OCI-LY7 (cell line): Measurements from ENCODE around the gene TMEM109. TPM values are rescaled to one million over a fixed set of nuclear protein-coding genes. Genes with fewer than 3 reads are reported as not detected.

ENCODE experiments used
- BruUV-seq: library from RNA; stranded (reverse); fragments of 400-500 nt; replicated peaks from 2 replicates; lab custom pipeline; 2021; lab: Mats Ljungman, UMichigan
- CTCF ChIA-PET: fragments of 300-600 bp; sonication (Branson Sonifier 250); formaldehyde crosslinking; loops from one replicate; lab custom pipeline; 2022; ENCODE audit warnings: antibody characterized with exemption; ENCODE audit not compliant: unreplicated experiment; lab: Charles Lee
- POLR2A ChIA-PET: fragments of 300-600 bp; sonication (Branson Sonifier 250); formaldehyde crosslinking; loops from one replicate; lab custom pipeline; 2022; ENCODE audit warnings: antibody characterized with exemption; lab: Charles Lee
- DNase-seq: peaks from one replicate; pipeline ENCODE4 v3.0.0-alpha.2; 2015; ENCODE audit warnings: low spot score
- H2AFZ ChIP-seq: fragments of 200-600 bp; sonication (generic), shearing (Covaris generic); 2 replicates; pipeline ENCODE4 v1.6.1; 2014; ENCODE audit warnings: mild to moderate bottlenecking, antibody characterized with exemption, low read length, moderate library complexity
- H3K27ac ChIP-seq: fragments of 200-600 bp; sonication (generic); 2 replicates; pipeline ENCODE4 v1.5.1; 2014; ENCODE audit warnings: mixed run types, low read depth, mild to moderate bottlenecking, moderate library complexity, low read length, inconsistent platforms; ENCODE audit not compliant: poor library complexity, severe bottlenecking
- H3K36me3 ChIP-seq: fragments of 200-600 bp; sonication (generic); 2 replicates; pipeline ENCODE4 v1.6.1; 2014; ENCODE audit warnings: mild to moderate bottlenecking, antibody characterized with exemption, low read length, moderate library complexity, mixed read lengths; ENCODE audit not compliant: insufficient read depth
- H3K4me1 ChIP-seq: fragments of 200-600 bp; sonication (generic); 2 replicates; pipeline ENCODE4 v1.5.1; 2014; ENCODE audit warnings: mild to moderate bottlenecking, low read length; ENCODE audit not compliant: insufficient read depth, poor library complexity, severe bottlenecking
- H3K4me2 ChIP-seq: fragments of 200-600 bp; sonication (generic); 2 replicates; pipeline ENCODE4 v1.6.1; 2014; ENCODE audit warnings: mild to moderate bottlenecking, low read length
- H3K4me3 ChIP-seq: fragments of 200-600 bp; sonication (generic); 2 replicates; pipeline ENCODE4 v1.5.1; 2014; ENCODE audit warnings: mild to moderate bottlenecking, low read depth, low read length; ENCODE audit not compliant: poor library complexity, severe bottlenecking
- H3K79me2 ChIP-seq: fragments of 200-600 bp; sonication (generic); 2 replicates; pipeline ENCODE4 v1.6.1; 2016; ENCODE audit warnings: low read depth, mild to moderate bottlenecking, low read length, moderate library complexity, mixed read lengths; ENCODE audit not compliant: insufficient read depth
- H3K9me2 ChIP-seq: fragments of 200-600 bp; sonication (generic); 2 replicates; pipeline ENCODE4 v1.6.1; 2016; ENCODE audit warnings: mild to moderate bottlenecking, low read length, mixed read lengths; ENCODE audit not compliant: insufficient read depth
- H3K9me3 ChIP-seq: fragments of 200-600 bp; sonication (generic); 2 replicates; pipeline ENCODE4 v1.6.1; 2014; ENCODE audit warnings: mild to moderate bottlenecking, mixed run types, low read length, mixed read lengths
- H4K20me1 ChIP-seq: fragments of 200-600 bp; sonication (generic); 2 replicates; pipeline ENCODE4 v1.6.1; 2014; ENCODE audit warnings: mild to moderate bottlenecking, antibody characterized with exemption, low read length, moderate library complexity, mixed read lengths; ENCODE audit not compliant: insufficient read depth
- EZH2phosphoT487 ChIP-seq: fragments of 200-600 bp; sonication (generic); IDR thresholded peaks from 2 replicates; pipeline ENCODE4 v1.6.1; 2018; ENCODE audit warnings: low read depth, borderline replicate concordance, mild to moderate bottlenecking, mixed run types, antibody characterized with exemption, low read length, moderate library complexity, mixed read lengths
- intact Hi-C: fragments of 100-400 bp; cut with micrococcal nuclease; formaldehyde crosslinking; loops from one replicate; pipeline ENCODE4 v1.10.0; 2022; ENCODE audit not compliant: unreplicated experiment
- total RNA-seq, 2 experiments: library from RNA; depleted of rRNA in 1 of 2; stranded (reverse); fragments of >200 nt in 1 of 2; shearing (Covaris generic) in 1 of 2; gene quantifications; 2 replicates each; pipeline ENCODE4 v1.2.3, GENCODE V29; 2014 to 2022
- TF ChIP-seq, protein P1 (sequence below): fragments of 200-600 bp; sonication (generic); conservative IDR thresholded peaks from 2 replicates; pipeline ENCODE4 v1.5.1; 2014; ENCODE audit warnings: mild to moderate bottlenecking, antibody characterized with exemption, low read length, moderate library complexity, mixed read lengths

The TMEM109 gene
- total RNA-seq, 2 experiments from 2014 or later: 57.0 to 67.8 TPM

DNA sequence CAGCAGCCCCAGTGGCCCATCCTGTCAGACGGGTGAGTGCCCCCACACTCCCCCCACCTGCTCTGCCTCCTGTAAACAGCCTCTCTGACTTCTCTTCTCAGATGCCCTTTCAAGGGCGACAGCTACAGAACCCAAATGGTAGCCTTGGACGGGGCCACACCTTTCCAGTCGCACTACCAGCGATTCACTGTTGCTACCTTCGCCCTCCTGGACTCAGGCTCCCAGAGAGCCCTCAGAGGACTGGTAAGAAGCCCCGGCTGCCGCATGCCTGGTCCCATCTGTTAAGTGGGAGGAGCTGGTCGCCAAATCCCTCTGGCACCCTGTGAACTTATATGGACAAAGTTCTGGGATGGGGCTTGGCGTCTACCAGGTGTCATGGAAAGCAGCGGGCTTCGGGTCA, 40.4 kb upstream of the TMEM109 start:
- TF ChIP-seq EZH2phosphoT487: no peak
- TF ChIP-seq, protein P1, sequence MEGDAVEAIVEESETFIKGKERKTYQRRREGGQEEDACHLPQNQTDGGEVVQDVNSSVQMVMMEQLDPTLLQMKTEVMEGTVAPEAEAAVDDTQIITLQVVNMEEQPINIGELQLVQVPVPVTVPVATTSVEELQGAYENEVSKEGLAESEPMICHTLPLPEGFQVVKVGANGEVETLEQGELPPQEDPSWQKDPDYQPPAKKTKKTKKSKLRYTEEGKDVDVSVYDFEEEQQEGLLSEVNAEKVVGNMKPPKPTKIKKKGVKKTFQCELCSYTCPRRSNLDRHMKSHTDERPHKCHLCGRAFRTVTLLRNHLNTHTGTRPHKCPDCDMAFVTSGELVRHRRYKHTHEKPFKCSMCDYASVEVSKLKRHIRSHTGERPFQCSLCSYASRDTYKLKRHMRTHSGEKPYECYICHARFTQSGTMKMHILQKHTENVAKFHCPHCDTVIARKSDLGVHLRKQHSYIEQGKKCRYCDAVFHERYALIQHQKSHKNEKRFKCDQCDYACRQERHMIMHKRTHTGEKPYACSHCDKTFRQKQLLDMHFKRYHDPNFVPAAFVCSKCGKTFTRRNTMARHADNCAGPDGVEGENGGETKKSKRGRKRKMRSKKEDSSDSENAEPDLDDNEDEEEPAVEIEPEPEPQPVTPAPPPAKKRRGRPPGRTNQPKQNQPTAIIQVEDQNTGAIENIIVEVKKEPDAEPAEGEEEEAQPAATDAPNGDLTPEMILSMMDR: no peak
- Histone ChIP-seq H3K36me3 (0 out of 2 replicates have a peak, but pooled peaks cover 15% of the 10 kb centered on the region), H3K4me2 (no peak overlapping the region), H3K9me3 (no peaks in the 10 kb centered on the region), H2AFZ (no peak overlapping the region), H3K27ac (no peak overlapping the region), H4K20me1 (no peaks in the 10 kb centered on the region), H3K9me2 (no peaks in the 10 kb centered on the region), H3K4me3 (no peak overlapping the region), H3K4me1 (no peaks in the 10 kb centered on the region), H3K79me2 (no peaks in the 10 kb centered on the region)
- intact Hi-C loops: no loop called here
- ChIA-PET CTCF (interaction anchor here (0.7 kb wide), 1 partner anchor 601 kb away, joined by 7 read pairs; no protein-coding TSS in a partner anchor), POLR2A (no interaction called here)
- no TSS peak for BruUV-seq
- no peak for DNase-seq

DNA sequence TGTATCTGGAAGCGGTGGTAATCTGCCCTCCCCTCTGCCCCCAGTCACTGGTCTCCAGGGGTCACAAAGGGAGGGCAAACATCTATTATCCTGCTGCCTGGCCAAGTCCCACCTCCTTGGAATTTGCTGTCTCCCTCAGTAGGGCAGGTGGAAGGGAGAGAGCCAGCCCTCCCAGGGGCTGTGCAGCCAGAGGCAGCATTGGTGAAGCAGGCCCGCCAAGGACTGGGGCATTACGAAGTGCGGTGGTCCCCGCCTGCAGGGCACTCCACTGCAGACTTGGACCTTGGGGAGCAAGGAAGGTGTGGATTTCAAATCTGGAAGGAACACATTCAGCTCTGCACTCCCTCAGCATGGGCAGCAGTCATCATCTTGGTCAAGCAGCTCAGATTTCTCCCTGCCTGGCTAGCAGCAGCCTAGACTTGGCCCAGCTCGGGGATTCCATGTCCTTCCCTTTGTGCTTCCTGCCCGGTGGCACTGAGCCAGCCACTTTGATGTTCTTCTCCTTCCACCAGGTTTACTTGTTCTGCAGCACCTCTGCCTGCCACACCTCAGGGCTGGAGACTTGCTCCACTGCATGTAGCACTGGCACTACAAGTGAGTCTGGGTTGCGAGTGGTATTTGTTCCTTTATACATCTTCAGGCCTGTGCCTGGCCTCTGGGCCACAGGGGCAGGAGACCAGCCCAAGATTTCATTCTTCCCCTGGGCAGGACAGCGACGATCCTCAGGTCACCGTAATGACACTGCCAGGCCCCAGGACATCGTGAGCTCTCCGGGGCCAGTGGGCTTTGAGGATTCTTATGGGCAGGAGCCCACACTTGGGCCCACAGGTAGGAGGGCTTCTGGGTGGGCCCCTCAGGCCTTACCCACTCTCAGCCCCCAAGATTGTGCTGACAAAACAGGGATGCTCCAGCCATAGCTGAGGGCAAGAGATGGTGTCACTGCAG, 39.3 kb upstream of the TMEM109 start:
- ChIA-PET POLR2A (interaction anchor here (2.3 kb wide), 1 partner anchor 13 kb away, joined by 7 read pairs; no protein-coding TSS in a partner anchor), CTCF (no interaction called here)
- TF ChIP-seq, protein P1: no peak
- H3K9me2 ChIP-seq: no peaks in the 10 kb centered on the region
- no peak overlapping the region for H3K27ac ChIP-seq
- H3K4me1 ChIP-seq: no peaks in the 10 kb centered on the region
- no peak overlapping the region for H3K4me2 ChIP-seq
- no peaks in the 10 kb centered on the region for H4K20me1 ChIP-seq
- DNase-seq: no peak
- peaks cover 20% of the 10 kb centered on the region; the same call in 1 of the 2 replicates for H3K36me3 ChIP-seq
- no peak overlapping the region for H2AFZ ChIP-seq
- BruUV-seq: no TSS peak
- intact Hi-C loops: no loop called here
- no peaks in the 10 kb centered on the region for H3K79me2 ChIP-seq
- no peak overlapping the region for H3K4me3 ChIP-seq
- H3K9me3 ChIP-seq: no peaks in the 10 kb centered on the region
